NCI-H460 (cell line): ENCODE results near the gene SIGLEC9. TPM values are rescaled to one million over a fixed set of nuclear protein-coding genes. Genes with fewer than 3 reads are reported as not detected.

ENCODE experiments used
- DNase-seq: peaks from one replicate; pipeline ENCODE4 v3.0.0-alpha.2; 2016; ENCODE audit warnings: low read depth; ENCODE audit errors: extremely low read depth
- total RNA-seq: library from RNA; depleted of rRNA; stranded (reverse); fragments of >200 nt; shearing (Covaris generic); gene quantifications from 2 replicates; pipeline ENCODE4 v1.2.3, GENCODE V29; 2014

The SIGLEC9 gene
- total RNA-seq, 1 experiment from 2014 or later: not detected

DNA sequence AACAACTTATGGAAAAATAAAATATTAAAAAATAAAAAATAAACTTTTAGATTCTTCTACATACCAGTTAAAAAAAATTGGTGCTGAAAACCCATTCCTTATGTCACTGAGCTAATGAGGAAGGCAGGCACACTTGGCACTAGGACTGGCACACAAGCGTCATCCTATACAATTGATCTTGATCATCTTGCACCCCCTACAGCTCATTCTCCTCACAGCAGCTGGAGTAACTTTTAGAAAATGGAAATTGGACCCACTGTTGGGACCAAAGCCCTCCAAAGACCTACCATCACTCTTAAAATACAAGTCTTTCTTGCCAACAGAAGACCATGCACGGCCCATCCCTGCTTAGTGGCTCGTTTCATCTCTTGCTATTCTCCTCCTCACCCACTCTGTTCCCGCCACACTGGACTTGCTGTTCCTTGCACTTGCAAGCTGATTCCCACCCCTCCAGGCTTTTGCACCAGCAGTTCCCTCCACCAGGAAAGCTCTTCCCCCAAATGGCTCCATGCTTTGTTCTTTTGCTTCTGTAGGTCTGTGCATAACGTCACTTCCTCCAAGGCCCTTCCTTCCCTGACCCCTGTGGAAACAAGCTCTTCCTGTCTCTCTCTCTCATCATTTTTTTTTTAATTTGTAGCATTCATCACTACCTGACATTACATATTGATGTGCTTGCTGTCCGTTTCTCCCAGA, 28.1 kb upstream of the SIGLEC9 start:
- no peak for DNase-seq

DNA sequence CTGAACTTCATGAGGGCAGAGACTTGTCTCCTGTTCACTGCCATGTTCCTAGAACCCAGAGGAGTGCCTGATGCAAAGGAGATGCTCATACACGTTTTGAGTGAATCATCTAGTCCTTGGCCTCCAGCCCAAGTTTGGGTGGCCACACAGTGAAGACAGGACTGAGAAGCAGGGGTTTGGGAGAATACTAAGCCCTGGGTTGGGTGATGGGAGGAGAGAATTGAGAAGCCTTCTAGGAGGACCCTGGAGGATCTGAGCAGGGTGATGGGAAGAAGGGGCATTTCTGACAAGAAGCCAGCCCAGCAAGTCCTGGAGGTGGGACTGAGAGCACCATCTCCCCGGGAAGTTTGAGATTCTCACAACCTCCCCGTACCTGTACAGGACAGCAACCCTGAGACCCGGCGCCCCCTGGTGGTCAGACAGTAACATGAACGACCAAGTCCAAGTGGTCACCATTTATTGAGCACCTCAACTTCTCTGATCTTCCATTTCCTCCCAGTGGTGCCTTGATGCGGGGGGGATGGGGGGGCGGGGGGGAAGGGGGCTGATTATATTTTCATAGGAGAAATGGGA, 27.5 kb upstream of the SIGLEC9 start:
- DNase-seq: peak; percentile 33

DNA sequence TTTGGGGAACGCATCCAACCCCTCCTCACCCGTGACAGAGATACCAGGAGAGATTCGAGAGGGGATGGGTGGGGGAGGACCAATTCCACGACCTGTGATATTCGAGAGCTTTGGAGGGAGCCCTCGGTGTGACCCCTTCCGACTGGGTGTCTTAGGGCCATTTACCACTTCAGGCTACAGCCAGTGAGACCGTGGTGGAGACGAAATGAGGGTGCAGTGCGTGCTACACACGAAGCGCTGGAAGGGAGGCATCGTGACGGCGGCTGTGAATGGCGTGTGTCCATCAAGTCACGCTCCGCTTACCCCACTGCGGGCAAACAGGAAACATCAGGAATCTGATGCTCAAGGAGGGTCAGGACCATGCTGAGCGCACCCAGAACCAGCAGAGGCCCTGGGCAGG, 26.9 kb upstream of the SIGLEC9 start:
- DNase-seq: no peak

DNA sequence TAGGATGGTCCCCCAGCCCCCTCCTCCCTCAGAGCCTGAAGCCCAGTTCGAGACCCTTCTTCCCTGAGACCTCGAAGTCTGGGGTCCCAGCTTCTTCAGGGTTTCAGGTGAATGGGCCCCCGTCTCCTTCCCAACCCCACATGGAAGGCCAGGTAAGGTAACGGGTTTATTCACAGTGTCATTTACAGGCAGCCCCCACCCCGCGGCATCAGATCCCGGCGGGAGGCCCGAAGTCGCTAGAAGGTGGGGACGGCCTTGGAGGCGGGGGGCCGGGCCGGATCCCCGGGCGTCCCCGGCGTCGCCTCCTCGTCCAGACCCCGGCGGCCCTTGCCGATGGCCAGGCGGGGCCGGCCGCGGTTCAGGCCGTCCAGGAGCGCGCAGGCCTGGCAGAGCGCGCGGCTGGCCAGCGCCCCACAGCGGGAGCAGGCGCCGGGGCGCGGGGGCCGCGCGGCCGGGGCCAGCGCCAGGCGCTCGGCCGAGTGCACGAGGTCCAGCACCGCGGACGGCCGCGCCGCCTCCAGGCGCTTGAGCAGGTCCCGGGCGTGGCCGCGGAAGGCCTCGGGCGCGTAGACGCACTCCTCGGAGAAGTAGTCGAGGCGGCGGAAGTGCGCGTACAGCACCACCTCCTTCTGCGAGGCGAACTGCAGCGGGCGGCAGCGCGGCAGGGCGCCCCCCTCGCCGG, 26.2 kb upstream of the SIGLEC9 start:
- DNase-seq: no peak

DNA sequence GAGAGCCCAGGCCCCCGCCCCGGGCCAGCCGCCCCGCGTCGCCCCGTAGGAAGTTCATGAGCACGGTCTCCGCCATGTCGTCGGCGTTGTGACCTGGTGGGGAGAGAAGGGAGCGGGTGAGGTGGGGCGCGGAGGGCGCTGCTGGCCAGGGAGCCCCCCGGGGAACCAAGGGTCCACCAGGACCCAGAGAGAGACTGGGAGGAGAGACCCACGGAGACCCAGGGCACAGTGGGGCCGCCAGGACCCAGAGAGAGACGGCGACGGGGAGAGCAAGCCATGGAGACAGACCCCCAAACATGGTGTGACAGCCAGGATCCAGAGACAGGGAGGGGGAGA, 25.7 kb upstream of the SIGLEC9 start:
- DNase-seq: no peak

DNA sequence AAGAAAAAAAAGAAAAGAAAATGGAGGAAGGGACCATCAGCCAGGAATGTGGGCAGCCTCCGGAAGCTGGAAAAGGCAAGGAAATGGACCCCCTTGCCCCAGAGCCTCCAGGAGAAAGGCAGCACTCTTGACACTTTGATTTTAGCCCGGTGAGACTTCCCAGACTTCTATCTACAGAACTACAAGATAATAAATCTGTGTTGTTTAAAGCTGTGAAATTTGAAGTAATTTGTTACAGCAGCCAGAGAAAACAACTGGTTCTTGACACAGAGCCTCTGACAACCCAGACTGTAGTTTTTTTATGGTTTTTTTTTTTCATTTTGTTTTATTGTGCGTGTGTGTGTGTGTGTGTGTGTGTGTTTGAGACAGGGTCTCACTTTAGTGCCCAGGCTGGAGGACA, 24.1 kb upstream of the SIGLEC9 start:
- no peak for DNase-seq

DNA sequence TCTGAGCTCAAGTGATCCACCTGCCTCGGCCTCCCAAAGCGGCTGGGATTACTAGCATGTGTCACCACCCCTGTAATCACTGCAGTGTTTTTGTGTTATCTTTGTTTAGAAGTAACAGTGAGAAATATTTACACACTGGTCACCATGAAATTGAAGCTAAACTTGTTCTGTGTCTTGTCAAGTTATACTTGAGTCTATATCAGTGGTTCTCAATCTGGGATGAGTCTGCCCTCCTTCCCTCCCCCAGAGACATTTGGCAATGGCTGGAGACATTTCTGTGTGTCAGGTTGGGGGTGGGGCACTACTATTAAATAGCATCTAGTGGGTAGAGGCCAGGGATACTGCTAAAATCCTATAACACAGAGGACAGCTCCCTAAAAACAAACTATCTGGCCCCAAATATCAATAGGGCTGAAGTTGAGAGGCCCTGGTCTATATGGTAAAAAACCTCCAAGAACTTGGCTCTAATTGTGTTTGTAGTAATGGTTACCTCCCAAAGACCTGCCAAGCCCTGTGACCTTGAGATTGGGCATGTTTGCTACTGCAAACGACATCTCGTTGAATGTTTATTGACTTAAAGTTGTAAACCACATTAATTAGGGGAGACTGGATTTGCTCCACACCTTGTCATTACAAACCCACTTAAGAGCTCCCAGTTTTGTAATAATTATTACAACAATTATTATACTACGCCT, 23.4 kb upstream of the SIGLEC9 start:
- no peak for DNase-seq

DNA sequence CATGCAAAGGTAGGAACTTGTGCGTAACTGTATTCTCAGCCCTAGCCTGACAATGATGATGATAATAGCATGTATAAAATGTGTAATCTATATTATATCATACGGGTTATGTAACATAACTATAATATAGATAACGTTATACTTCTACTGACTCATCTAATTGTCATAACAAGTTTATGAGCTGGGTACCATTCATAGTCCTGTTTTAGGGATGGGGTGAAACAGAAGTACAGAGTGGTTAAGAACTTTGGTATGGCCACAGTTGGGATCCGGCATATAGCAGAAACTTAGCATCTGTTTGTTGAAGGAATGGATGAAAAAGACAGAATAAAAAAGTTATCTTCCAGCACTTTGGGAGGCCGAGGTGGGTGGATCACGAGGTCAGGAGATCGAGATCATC, 21.7 kb upstream of the SIGLEC9 start:
- no peak for DNase-seq

DNA sequence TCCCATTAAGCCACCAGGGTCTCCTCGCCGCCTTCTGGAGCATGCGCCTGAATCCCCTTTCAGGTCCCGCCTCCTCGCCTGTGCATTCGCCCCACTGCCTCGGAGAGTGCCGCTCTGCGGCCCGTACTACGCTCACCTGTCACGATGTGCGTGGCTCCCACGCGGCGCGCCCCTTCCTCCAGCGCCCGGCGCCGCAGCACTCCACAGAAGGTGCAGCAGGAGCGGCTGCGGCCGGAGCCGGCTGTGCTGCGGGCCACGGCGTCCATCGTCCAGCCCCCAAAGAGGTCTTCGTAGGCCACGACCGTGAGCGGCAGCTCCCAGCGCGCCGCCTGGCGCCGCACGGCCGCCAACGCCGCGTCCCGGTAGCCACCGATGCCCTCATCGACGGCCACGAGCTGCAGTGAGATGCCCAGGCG, 20.8 kb upstream of the SIGLEC9 start:
- DNase-seq: no peak

DNA sequence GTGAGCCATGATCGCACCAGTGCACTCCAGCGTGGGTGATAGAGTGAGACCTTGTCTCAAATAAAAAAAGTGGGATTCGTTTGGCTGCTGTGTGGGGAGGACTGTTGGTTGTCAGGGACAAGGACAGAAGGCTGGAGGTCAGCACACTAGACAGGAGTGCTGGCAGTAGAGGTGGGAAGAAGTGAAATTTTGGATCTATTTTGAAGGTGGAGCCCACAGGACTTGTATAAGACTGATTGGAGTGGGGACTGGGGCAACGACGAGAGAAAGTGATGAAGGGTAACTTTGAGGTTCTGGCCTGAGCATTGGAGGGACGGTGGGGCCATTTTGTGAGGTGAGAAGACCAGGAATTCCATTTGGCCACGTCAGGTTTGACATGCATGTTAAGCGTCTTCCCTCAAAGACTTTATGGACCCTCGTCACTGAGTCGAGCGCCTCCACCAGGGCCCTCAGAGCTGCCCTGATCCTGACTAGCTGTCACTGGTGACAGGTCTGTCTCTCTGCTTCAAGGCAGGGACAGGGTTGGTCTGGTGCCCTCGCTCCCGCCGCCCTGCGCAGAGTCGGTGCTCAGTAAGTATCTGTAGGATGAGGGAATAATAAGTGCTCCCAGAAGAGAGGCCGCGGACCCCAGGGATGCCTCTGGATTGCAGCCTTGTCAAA, 17.2 kb upstream of the SIGLEC9 start:
- DNase-seq: no peak

DNA sequence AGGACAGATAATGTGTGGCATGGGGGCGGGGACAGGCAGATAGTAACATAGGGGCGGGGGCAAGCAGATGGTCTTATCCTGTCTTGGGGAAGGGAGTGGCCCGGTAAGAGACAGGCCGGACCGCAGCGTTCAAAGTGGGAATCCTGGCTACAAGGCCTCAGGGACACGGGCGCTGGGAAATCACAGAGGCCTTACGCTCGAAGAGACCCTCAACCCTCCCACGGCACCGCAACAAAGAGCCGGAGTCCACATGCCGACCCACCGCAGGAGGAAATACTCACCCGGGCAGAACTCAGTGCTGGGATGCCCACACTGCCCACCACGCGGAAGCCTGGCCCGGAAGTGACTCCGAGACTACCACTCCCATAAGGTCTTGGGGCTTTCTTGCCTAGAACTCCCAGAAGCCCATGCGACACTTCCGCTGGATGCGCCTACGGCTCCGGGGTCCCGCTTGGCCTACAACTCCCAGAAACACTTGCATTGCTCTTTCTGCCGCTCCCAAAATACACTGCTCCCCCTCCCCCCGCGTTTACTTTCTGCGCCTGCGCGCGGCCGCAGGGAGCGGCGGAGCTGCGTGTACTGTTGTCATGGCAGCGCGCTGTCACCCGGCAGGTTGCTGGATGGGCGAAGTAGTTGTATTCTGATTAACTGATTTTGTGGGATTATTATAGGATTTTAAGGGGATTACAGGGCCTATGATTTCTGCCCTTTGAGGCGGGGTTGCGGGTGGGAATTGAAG, 16.5 kb upstream of the SIGLEC9 start, which contains the start of gene CTU1:
TSS of gene CTU1 (minus strand) at position 344 of the 739 bp plus-strand sequence. CDS start 3,840 bp downstream, outside the sequence.
- peak; percentile 97 for DNase-seq

DNA sequence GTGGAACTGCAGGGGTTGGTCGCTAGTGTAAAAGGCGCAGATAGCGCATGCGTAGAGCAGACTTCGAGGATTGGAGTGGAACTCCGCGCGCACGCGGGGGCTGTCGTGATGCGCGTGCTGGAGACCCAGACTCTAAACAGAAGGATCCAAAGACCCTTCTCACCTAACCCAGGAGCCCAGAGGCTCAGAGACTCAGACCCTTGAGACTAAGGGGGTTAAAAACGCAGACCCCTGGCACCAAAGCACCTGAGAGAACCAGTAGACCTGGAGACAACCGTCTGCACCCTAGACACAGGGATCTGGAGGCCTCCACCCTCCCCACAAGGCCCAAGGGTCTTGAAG, 15.9 kb upstream of the SIGLEC9 start:
- no peak for DNase-seq

DNA sequence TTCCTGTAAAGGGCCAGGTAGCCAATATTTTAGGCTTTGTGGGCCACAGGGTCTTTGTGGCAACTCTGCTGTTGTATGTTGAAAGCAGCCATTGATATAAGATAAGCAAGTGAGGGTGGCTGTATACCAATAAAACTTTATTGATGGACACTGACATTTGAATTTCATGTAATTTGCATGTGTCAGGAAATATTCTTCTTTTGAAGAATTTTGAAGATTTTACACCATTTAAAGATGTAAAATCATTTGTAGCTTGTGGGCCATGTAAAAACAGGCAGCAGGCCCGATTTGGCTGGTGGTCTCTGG, 14.1 kb upstream of the SIGLEC9 start:
- no peak for DNase-seq

DNA sequence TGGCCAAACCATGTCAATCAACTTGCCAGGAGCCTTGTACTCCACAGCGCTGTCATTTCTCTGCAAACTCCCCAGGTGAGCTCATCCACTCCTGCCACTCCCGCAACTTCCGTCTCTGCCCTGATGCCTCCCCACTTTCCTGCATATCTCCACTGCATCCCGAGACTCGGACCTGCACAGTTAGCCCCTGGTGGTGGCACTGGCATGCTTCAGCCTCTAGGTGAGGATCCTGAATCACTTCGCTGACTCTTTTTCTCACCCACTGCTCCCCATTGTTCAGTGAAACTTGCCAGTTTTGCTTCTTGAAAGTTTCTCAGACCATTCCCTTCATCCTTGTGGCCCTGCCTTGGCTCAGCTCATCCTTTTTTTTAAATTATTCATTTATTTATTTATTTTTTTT, 13.1 kb upstream of the SIGLEC9 start:
- no peak for DNase-seq

DNA sequence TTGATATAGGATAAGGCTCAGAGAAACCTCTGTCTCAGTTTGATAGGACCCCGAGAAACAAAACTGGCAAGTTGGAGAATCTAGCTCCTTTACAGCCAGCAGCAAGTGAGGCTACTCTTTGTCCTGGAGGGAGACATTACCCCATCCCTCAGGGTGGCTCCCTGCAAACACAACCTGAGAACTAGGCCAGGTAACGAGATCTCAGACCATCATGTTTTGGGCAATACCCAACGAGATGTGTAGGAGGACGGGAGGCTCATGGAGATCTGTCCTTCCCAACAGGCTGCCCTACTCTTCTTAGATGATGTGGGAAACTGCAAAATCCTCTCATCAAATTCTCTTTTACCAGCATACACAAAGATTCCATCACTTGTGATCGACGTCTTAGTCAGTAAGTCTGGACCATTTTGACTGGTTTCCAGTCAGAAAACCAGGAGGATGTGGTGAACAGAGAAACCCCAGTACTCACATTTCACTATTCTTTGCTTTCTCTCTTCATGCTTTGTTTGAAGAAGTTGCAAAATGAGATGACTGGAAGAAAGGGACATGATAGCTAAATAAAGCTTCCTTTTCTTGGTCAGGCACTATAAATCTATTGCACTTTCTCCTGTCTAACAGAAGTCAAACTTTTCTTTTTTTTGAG, 10.5 kb upstream of the SIGLEC9 start:
- no peak for DNase-seq

DNA sequence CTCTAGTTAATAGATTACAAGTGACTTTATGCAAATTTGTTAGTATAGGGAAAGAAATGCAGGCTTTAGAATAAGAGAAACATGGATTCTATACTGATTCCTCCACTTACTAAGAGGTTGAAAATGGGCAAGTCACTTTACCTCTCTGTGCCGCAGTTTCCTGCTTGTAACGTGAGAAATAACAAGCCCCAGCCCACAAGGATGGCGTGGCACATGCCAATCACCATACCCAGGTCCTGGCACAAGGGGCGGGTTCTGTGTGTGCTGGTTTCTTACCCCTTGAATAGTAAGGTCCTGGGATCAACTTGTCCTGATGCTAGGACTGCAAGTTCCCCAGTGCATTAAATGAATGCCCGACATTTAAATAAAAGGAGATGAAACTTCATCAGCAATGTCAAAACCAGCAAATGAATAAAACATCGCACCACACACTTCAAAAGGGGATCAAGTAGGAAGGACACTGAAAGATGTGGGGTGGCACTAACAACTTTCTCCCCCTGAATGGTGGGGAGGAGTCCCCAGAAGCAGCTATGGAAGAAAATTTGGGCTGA, 7.9 kb upstream of the SIGLEC9 start:
- DNase-seq: no peak

DNA sequence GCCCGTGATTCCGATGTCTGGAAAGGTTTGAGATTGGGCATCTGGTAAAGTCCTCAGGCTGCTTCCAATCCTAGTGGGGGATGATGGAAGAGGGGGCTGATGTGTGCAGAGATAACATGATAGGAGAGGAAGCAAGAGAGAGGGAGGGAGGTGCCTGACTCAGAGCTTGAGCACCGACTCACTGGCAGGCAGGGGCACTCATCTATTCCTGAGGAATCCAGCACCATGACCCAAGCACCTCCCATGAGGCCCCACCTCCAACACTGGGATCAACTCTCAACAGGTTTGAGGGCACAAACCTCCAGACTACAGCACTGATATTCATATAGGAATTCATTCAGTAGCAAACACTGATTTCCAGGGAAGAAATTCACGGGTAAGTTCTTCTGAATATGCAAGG, 5.6 kb upstream of the SIGLEC9 start:
- no peak for DNase-seq

DNA sequence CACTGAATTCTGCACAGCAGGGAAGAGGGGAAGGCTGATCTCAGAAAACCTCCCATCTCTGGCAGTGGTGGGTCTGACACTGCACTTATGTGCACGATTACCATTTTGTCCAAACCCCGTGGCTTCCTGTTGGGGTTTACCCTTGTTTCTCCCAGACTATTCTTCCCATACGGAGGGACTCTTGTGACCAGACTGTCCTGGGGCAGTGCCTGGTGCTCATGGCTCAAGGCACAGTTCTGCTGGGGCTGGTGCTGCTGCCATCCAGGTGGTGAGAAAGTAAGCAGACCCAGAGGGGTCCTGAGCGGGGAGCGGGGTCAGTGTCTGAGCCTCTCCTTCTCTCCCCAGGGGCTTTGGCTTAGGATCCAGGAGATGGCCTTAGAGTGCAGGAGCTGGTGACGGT, 5.1 kb upstream of the SIGLEC9 start:
- no peak for DNase-seq

DNA sequence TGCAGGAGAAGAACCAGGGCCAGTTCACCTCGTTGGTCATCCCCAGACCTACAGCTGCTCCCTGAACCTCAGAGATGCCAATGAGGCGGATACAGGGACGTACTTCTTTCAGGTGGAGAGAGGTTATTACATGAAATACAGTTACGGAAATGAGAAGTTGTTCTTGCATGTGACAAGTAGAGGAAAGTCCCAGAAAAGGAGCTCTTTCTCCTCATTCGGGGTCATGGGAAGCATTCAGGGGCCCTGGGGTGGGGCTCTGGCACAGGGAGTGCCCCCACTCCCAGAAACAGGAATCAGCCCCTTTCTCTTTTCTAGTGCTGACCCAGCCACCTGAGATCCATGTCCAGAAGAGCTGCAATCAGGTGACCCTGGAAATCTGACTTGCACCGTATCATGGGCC, 4.5 kb upstream of the SIGLEC9 start:
- no peak for DNase-seq

DNA sequence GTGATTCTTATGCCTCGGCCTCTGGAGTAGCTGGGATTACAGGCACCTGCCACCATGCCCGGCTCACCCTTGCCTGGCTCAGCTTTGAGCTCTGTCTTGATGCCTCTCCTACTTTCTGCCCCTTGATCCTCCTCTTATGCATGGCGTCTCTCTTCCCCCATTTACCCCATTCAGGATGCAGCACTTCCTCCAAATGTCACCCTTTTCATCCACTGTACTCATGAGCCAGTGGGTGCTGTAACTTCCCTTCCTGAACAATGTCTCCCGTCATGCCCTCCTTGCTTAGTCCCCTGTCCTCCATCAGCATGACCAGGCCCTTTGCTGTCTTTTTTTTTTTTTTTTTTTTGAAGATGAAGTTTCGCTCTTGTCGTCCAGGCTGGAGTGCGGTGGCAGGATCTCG, 3.4 kb upstream of the SIGLEC9 start:
- DNase-seq: no peak
